HG03432 (cell line): ENCODE data around the gene UPK3A.

Experiments
- ATAC-seq: cut with Tn5 transposase; IDR thresholded peaks from one replicate; pipeline ENCODE4 v1.9.1; 2021; ENCODE audit warnings: mild to moderate bottlenecking, moderate library complexity; ENCODE audit not compliant: unreplicated experiment

The UPK3A gene

DNA sequence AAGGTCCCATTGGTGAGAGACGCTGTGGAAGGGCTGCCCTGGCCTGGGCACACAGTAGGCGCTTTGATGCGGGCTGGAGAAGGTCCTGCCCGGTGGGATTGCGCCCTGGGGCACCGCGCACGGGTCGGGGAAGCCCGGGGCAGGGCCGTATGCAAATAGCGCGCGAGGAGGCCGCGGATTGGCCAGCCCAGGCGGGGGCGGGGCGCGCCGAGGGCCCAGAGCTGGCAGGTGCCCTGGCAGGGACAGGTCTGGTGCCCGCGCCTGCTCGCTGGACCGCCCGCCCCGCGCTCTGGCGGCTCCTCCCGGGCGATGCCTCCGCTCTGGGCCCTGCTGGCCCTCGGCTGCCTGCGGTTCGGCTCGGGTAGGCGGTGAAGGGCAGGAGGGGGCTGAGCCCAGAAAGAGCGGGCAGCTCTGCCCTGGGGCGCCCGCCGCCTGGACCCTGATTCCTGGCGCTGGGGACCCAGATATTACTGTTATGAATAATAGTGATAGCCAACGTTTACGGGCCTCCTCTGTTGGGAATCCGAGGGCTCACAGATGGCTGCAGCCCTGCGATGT, at the start of gene UPK3A:
UPK3A (plus strand) TSS at position 245 of the 558 bp plus-strand sequence; CDS start at position 310, 65 bp downstream.
- ATAC-seq: no peak

DNA sequence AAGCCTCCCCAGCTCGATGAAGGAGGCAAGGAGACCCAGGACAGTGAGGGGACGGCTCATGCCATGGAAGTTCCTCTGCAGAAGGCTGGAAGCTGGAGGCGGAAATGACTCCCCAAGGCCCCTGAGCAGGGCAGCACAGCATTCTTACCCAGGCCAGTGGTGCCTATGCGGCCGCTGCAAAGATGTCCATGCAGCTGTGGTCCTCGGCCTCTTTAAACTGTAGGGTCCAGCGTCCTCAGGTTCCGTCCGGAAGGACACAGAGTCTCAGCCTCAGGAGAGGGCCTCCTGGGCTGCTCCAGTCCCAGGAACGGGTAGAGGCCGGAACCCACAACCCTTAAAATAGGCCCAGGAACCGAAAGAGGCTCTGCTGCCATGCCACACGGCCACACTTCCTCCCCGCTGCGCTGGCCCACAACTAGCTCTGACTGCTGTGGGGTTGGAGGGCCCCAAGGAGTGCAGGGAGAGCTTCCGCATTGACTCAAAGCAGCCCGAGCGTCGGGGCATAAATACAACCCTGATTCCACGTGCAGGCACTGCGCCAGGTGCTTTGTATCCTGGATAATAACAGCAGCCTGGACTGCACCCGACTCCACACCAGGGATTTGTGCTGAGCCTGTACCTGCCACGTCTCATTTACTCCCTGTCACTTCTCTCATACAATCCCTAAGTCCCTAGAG, 49.5 kb upstream of the UPK3A start:
- peak; percentile 81 for ATAC-seq

DNA sequence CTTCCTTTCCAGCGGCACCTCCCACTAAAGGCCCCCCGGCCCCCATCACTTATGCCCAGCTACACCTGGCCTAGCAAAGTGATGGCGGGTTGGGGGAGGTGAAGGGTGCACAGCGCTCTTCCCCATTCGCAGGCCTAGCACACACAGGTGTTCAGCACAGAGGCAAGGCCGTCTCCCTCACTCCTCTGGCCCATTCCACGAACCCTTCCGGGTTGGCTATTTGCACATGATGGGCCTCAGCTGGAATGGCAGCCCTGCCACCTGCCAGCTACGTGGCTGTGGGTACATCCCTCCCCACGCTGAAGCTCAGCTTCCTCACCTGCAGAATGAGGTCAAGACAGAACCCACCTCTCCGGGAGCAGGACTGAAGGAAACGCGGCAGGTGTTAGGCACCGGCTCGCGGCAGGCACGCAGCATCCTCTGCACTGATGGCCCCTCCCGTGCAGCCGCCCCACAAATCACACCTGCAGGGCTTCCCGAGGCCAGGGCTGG, 48.9 kb upstream of the UPK3A start:
- ATAC-seq: peak; percentile 20

DNA sequence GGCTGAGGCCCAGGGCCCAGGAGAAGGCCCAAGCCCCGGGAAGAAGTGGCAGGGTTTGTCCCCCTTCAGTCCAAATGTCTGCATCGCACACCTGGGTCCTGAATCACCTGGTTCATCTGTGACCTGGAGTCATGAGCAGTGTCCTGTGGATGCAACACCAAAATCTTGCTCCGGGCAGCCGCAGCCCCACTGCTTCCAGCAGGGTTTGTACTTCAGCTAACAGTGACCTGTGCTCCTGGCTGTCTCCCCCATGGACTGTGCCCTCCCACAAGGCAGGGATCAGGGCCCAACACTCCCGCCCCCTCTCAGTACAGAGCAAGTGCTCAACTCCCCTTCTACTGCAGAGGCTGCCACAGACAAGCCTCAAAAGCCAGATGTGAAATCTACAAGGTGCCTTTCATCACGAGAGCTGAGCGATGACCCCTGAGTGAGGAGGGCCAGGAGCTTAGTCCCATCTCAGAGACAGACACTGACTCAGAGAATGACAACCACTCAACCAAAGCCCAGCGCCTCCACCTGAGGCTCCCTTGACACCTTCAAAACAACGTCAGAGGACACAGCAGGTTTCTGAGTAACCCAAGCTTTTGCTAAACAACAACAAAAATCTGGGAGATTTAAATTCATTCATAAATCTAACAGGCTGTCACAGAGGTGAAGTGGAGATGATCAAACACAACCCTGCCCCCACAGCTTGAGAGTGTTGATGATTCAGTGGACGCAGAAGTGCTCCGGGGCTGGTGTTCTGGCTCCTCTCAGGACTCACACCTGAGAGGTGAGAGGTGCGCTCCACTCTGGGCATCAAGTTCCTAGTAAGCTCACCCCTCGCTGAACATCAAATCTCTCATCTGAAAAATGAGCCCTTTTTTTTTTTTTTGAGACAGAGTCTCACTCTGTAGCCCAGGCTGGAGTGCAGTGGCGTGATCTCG, 47.4 kb upstream of the UPK3A start:
- no peak for ATAC-seq

DNA sequence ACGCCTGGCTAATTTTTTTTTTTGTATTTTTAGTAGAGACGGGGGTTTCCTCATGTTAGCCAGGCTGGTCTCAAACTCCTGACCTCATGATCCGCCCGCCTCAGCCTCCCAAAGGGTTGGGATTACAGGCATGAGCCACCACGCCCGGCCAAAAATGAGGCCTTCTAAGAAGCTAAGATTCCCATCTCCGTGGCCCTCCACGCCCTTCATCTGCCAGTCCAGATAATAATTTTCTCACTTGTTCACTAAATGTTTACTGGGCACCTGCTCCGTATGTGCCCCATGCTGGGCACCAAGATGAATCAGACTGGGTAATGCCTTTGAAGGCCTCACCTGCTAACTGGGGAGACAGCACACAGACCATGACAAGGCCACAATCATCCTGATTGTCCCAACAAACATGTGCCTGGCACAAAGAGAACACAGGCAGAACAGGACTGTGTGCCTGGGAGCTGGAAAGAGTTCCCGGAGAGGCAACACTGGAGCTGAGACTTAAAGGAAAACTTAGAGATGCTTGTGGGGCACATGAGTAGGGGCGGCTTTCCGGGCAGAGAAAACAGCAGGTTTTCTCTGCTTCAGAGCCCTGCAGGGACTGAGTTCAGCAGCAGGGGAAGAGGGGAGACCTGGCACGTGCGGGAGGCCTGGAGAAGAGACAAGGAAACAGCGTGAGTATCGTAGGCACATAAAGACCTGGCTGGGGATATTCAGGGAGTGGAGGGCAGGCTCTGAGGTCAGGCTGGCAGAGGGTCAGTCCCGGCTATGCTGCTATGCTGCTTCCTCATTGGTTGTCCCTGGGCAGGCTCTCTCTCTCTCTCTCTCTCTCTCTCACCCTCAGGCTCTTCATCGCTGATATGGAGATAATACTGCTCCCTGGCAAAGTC, 46.4 kb upstream of the UPK3A start:
- no peak for ATAC-seq

DNA sequence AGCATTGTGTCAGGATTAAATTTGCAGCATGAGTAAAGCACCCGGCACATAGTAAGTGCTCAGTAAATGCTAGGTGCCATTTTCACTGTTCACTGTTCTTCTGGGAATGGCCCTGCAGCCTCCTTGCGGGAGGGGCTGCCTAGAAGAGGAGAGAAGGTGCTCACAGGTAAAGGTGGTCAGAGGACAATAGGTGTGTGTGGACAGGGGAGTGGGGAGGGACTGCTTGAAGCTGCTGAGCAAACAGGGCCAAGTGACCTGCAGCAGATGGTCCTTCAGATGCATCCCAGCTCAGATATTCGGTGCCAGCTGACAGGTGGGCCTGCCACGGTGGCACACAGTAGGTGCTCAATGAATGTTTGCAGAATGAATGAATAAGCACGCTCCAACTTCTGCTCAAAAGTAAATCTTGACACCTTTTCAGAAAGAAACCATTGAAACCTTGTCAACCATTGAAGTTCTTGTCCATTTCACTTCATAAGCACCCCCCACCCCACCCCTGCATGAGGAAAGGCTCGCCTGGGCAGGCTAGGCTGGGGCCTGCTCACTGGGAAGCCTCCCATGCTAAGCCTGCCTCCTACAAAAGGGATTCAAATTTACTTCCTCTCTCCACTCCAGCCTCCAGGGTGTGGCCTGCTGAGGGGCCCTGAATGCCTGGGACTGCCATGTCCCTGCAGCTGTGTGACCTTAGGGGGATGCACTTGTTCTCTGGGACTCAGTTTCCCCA, 45.6 kb upstream of the UPK3A start:
- no peak for ATAC-seq

DNA sequence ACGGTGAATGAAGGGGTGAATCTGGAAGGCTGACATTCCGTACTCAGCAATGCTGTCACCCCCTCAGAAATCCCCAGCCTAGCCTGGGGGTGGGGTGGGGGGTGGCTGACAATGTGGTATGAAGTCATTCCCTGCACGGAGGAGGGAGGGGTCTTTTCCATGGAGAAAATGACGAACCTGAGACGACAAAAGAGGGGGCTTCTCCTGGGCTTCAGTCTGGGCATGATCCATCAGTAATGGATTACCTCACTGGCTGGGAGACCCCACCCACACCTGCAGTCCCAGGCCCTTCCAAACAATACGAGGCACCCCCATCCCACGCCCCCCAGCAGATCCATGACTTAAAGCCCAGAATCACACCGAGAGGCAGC, 45.1 kb upstream of the UPK3A start:
- ATAC-seq: no peak

DNA sequence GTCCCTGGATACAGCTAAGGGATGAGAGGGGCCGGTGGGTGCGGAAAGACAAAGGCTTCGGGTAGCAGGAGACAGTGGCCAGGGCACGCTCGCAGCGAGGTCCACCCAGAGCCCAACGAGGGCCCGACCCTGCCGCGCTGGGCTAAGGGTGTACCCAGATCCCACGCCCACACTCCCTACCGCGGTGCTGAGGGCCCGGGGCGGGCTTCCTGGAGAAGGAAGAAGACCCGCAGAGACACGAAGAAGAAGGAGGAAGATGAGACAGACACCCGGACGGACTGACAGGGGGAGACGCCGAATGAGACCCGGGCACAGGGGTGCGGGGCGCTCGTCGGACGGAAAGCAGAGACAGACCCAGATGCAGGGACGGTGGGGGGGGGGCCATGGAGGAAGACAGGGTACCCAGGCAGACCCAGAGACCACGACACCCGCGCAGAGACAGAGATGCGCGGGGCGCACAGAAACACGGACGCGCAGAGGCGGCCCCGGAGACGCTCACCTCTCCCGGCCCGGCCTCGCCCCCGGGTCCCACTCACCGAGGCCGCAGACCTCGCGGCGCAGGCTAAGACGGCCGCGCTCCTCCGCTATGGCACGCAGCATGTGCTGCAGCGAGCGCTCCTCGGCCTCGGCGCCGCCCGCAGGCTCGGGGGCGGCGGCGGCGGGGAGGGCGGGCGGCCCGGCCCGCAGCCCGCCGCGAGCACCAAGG, 44.5 kb upstream of the UPK3A start:
- no peak for ATAC-seq

DNA sequence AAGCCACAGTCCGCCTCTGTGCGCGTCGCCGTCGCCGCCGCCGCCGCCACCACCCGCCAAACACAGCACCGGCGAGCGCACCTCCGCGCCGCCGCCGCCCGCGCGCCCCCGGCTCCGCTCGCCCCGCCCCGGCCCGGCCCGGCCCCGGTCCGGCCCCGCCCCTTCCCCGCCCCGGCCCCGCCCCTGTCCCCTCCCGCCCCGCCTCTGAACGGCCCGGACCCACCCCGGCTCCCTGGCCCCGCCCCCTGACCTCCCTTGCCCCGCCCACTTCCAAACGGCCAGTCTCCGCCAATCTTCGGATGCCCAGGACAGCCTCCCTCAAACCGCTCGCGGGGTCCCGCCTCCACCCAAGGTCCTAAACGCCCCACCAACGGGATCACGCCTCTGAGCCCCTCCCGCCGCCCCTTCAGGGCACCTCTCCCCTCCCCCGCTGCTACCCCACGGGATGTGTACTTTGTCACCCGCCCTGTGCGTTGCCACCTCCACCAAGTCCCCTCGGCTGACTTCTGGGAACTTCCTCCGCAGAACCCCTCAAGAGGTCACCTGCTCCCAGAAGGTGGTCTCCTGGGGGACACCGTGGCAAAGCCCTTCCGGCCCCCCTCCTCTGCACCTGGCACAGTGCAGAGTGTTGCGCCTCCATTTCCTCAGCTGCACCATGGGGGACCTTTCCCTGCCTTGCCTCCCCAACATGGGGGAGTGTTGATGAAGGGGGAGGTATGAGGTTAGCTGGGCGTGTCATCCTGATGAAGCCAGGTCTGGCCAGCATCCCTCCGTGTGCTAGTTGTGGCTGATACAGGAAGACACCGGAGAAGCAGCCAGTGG, 43.7 kb upstream of the UPK3A start, which contains the start of gene KIAA0930:
KIAA0930 (minus strand) TSS at position 85 of the 822 bp plus-strand sequence. CDS start 191 bp downstream, outside the sequence.
- no peak for ATAC-seq

DNA sequence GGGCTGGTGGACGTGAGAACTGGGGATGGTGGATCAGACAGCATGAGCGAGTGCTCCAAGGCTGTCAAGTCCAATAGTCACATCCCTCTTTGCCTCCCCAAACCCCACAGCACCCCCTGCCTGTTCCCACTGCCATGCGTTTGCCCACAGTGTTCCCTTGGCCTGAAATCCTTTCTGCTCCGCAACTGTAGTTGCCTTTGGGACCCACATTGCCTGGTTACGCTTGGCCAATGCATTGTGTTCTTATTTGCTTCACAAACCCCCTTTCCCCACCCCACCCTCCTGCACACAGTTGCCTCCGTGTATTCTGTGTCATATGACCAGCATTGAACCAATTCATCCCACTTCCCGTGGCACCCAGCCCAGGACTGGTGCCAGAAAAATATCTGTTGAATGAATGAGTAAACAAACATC, 42.0 kb upstream of the UPK3A start:
- ATAC-seq: no peak

DNA sequence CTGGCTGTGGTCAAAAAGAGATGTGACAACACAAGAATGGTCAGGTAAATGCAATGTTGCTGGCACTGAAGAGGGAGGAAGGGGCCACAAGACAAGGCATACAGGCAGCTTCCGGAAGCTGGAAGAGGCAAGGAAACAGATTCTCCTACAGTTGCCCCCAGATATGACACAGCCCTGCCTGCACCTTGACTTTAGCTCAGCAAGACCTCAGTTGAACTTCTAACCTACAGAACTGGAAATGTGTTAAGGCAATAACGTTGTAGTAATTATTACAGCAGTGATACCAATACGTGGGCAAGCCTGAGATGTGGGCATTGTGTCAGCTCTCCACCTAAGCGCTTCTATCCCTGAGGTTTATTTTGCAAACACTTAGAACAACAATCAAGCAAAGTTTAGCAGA, 39.8 kb upstream of the UPK3A start:
- ATAC-seq: no peak

DNA sequence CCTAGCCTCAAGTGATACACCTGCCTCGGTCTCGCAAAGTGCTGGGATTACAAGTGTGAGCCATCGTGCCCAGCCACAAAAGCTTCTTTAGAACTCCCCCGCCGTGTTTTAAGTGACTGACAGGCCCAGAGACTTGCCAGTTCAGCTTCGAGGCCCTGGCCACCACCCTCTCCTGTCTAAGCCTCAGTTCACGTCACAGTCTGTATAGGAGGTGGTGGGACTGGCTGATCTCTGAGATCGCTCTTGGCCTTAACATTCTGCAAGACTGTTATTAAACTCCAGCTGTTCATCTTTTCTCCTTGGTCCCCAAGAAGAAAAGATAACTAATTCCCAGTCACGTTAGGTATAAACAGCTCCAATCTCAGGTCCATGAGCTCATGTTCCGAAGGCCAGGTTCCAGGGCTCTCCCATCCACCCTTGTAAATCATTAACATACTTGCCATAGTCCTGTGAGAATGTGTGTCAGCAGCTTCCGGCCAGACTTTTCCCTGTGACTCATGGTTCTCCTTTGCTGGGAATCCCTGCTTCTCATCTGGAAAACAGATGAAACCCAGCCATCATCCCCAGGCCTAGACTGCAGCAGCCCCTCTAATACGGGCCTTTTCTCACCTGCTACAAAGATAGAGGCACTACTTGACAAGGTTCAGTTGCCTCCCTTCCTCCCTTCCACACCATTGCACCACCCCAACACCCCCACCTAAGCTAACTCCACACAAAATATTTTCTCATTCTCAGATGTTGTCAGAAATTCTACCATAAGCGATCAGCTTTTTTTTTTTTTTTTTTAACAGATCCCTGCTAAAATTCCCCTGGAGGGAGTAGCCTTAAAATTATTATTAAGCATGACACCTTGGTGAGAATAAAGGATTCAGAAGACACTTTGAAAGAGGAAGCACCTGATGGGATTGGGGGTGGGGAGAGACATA, 38.4 kb upstream of the UPK3A start:
- ATAC-seq: no peak

DNA sequence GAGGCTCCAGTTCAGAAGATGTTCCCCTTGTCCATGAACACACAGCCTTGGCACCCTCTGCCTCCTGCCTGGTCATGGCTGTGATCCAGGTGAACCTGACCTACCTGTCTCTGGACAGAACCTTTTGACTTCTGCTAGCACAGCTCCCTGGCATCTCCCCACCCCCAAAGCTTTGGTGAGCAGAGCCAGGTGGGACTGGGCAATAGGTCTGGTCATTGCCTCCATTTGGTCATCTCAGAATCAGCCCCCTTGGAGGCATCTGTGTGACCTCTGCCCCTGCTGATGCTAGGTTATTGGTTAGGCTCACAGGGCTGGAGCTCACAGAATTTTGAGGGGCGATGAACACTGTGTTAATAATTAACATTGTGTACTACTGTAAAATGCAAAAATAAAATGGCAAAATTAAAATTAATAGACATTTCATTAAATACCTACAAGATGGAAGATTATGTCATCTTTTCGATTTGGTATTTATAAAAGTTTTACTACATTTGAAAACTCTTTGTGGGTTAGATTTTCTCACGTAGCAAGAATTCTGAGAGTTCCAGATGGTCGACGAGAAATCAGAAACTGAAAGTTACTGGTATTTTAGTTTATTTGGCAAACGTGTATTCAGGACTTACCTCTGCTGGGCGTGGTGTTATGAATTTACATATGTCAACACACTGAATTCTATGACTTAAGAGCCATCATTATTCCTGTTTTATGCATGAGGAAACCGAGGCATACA, 35.8 kb upstream of the UPK3A start:
- peak; percentile 73 for ATAC-seq

DNA sequence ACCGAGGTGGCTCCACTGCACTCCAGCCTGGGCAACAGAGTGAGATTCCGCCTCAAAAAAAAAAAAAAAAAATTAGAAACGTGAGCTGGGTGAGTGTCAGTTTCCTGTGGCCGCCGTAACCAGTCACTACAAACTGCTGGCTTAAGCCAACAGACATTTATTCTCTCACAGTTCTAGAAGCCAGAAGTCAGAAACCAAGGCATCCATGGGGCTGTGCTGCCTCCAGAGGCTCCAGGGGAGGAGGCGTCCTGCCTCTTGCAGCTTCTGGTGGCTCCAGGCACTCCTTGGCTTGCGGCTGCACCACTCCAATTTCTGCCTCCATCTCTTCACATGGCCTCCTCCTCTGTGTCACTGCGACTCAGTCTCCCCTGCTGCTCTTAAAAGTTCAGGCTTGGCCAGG, 32.9 kb upstream of the UPK3A start:
- ATAC-seq: no peak

DNA sequence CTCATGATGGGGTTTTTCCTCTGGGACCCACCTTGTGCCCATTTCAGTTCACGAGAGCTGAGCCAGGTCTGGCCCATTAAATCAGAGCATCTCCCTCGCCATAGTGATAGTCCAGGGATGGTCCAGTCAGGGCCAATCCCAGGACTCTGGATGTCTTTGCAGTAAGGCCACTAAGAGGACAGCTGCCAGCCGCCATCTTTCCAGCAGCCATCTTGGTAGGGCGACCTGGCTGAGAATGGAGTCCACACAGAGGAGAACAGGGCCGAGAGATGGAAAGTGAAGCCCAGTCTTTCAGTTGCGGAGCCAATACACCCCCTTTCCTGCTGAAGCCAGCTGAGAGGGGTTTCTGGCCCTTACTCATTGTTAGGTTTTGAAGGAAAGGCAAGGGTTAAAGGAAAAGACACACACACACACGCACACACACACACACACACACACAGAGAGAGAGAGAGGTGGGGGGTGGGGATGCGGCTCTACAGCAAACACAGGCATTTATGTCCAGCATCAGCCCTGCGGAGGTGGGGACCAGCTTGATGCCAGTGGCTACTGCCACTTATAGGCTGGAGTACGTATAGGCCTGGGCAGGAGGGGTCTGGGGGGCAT, 31.6 kb upstream of the UPK3A start:
- ATAC-seq: no peak

DNA sequence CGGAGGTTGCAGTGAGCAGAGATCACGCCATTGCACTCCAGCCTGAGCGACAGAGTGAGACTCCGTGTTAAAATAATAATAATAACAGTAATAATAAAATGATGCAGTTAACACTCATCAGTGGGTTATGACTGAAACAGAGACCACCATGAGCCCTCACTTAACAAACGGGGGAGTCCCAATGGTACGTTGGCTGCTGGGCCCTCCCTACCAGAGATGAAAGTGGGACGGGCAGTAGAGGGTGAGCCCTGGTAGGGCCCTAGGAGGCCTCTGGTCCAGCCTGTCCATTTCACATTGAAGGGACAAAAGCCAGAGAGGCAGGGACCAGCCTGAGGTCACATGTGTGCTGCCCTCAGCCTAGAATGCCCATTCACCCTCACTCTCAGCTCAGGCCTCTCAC, 30.4 kb upstream of the UPK3A start:
- ATAC-seq: no peak
